Measurements from ENCODE around the gene NPSR1.

Gene NPSR1

GRCh38 chr7:34823650-34824258, 165.7 kb downstream of the NPSR1 start:
- H3K4me1 ChIP-seq (ENCODE audit: control insufficient read depth in 1 of 2, insufficient read depth in 1 of 2, low read depth in 1 of 2, low read length in 1 of 2), result no peaks in the 10 kb centered on the region
- H3K36me3 ChIP-seq, result no peaks in the 10 kb centered on the region
- no peaks in the 10 kb centered on the region for H3K27me3 ChIP-seq
- H3K4me3 ChIP-seq (ENCODE audit: low read depth in 1 of 2, low read length in 1 of 2), result no peak overlapping the region
- no peak overlapping the region for H3K27ac ChIP-seq
- no peak for TF ChIP-seq CTCF (IDR thresholded peaks at IDR 0.05)
- H3K9me3 ChIP-seq, result no peaks in the 10 kb centered on the region

GRCh38 chr7:34825221-34825620, 167.2 kb downstream of the NPSR1 start:
- TF ChIP-seq CTCF (IDR thresholded peaks at IDR 0.05), result no peak
- no peaks in the 10 kb centered on the region for H3K36me3 ChIP-seq
- H3K4me3 ChIP-seq (ENCODE audit: low read depth in 1 of 2, low read length in 1 of 2), result no peak overlapping the region
- no peaks in the 10 kb centered on the region for H3K9me3 ChIP-seq
- H3K27me3 ChIP-seq, result no peaks in the 10 kb centered on the region
- H3K4me1 ChIP-seq (ENCODE audit: control insufficient read depth in 1 of 2, insufficient read depth in 1 of 2, low read depth in 1 of 2, low read length in 1 of 2), result no peaks in the 10 kb centered on the region
- H3K27ac ChIP-seq, result no peak overlapping the region

GRCh38 chr7:34830390-34830789, 172.4 kb downstream of the NPSR1 start:
- H3K27me3 ChIP-seq, result no peaks in the 10 kb centered on the region
- no peak for TF ChIP-seq CTCF (IDR thresholded peaks at IDR 0.05)
- no peaks in the 10 kb centered on the region for H3K36me3 ChIP-seq
- no peak overlapping the region for H3K27ac ChIP-seq
- H3K4me1 ChIP-seq (ENCODE audit: control insufficient read depth in 1 of 2, insufficient read depth in 1 of 2, low read depth in 1 of 2, low read length in 1 of 2), result no peaks in the 10 kb centered on the region
- H3K9me3 ChIP-seq, result no peaks in the 10 kb centered on the region
- no peak overlapping the region for H3K4me3 ChIP-seq (ENCODE audit: low read depth in 1 of 2, low read length in 1 of 2)

GRCh38 chr7:34831436-34831835, 173.4 kb downstream of the NPSR1 start:
- no peak overlapping the region for H3K4me3 ChIP-seq (ENCODE audit: low read depth in 1 of 2, low read length in 1 of 2)
- no peaks in the 10 kb centered on the region for H3K9me3 ChIP-seq
- no peaks in the 10 kb centered on the region for H3K27me3 ChIP-seq
- no peak overlapping the region for H3K27ac ChIP-seq
- H3K36me3 ChIP-seq, result no peaks in the 10 kb centered on the region
- no peaks in the 10 kb centered on the region for H3K4me1 ChIP-seq (ENCODE audit: control insufficient read depth in 1 of 2, insufficient read depth in 1 of 2, low read depth in 1 of 2, low read length in 1 of 2)
- TF ChIP-seq CTCF (IDR thresholded peaks at IDR 0.05), result no peak

- Histone ChIP-seq H3K4me1 (ENCODE audit: control insufficient read depth in 1 of 2, insufficient read depth in 1 of 2, low read depth in 1 of 2, low read length in 1 of 2) (no peaks in the 10 kb centered on the region), H3K27me3 (no peaks in the 10 kb centered on the region), H3K4me3 (ENCODE audit: low read depth in 1 of 2, low read length in 1 of 2) (no peak overlapping the region), H3K27ac (no peak overlapping the region), H3K9me3 (no peaks in the 10 kb centered on the region), H3K36me3 (no peaks in the 10 kb centered on the region)
- TF ChIP-seq CTCF (IDR thresholded peaks at IDR 0.05), result no peak
These were observed 174.0 kb downstream of the NPSR1 start for GRCh38 chr7:34832020-34832419.
